GM12878 (cell line): ENCODE measurements around the gene CDK3. TPM values are rescaled to one million over a fixed set of nuclear protein-coding genes. Genes with fewer than 3 reads are reported as not detected.

ENCODE experiments used
- ATAC-seq: fragments of 200-7000 bp; cut with Tn5 transposase; 3 replicates; pipeline ENCODE4 v1.9.1; 2020; ENCODE audit warnings: mild to moderate bottlenecking, moderate library complexity
- BruUV-seq: library from RNA; stranded (reverse); fragments of 400-500 nt; replicated peaks from 2 replicates; lab custom pipeline; 2021; lab: Mats Ljungman, UMichigan
- CTCF ChIA-PET: fragments of 300-600 bp; sonication (Branson Sonifier 250); formaldehyde crosslinking; extraction: SDS; loops from one replicate; lab custom pipeline; 2021; ENCODE audit warnings: inconsistent platforms; lab: Yijun Ruan, JAX
- POLR2A ChIA-PET: fragments of 350-600 bp; formaldehyde crosslinking; extraction: SDS; loops from one replicate; lab custom pipeline; 2021; ENCODE audit warnings: inconsistent platforms; lab: Charles Lee
- RAD21 ChIA-PET: fragments of 300-600 bp; sonication (Branson Sonifier 250); formaldehyde crosslinking; loops from one replicate; lab custom pipeline; 2023; ENCODE audit warnings: antibody characterized with exemption; ENCODE audit not compliant: unreplicated experiment; lab: Charles Lee
- SMC1A ChIA-PET: fragments of 300-600 bp; sonication (Branson Sonifier 250); formaldehyde crosslinking; loops from one replicate; lab custom pipeline; 2023; ENCODE audit not compliant: unreplicated experiment, uncharacterized antibody; lab: Charles Lee
- DNase-seq: peaks from one replicate; pipeline ENCODE4 v3.0.0-alpha.2; 2011; ENCODE audit warnings: low read depth, low spot score
- FAIRE-seq: peaks from 3 replicates; lab custom pipeline; 2011; peaks lifted over from hg19 to GRCh38; lab: Jason Lieb, UNC
- H2AFZ ChIP-seq: 2 replicates; pipeline ENCODE4 v1.6.0; 2011; ENCODE audit warnings: low read depth, low read length, control low read depth; ENCODE audit not compliant: control insufficient read depth
- H3K27ac ChIP-seq: 2 replicates; pipeline ENCODE4 v1.5.1; 2011; ENCODE audit warnings: control low read depth; ENCODE audit not compliant: control insufficient read depth, insufficient read depth
- H3K27me3 ChIP-seq, 2 experiments: replicated peaks in 1 of 2; 2 replicates each; pipeline versions ENCODE4 v1.6.0 to v1.6.1; 2011; ENCODE audit warnings: low read length in 1 of 2; ENCODE audit not compliant: control insufficient read depth in 2 of 2, insufficient read depth in 2 of 2
- H3K36me3 ChIP-seq, 2 experiments: 2 replicates each; pipeline ENCODE4 v1.5.1; 2011; ENCODE audit warnings: low read length in 1 of 2; ENCODE audit not compliant: control insufficient read depth in 2 of 2, insufficient read depth in 2 of 2
- H3K4me1 ChIP-seq: 2 replicates; pipeline ENCODE4 v1.6.1; 2011; ENCODE audit warnings: mild to moderate bottlenecking, low read length, moderate library complexity, mixed read lengths; ENCODE audit not compliant: control insufficient read depth, insufficient read depth
- H3K4me2 ChIP-seq: 2 replicates; pipeline ENCODE4 v1.6.0; 2011; ENCODE audit warnings: control low read depth; ENCODE audit not compliant: control insufficient read depth, insufficient read depth
- H3K4me3 ChIP-seq: fragments of 200-600 bp; sonication (generic); 2 replicates; pipeline ENCODE4 v1.5.1; 2016
- H3K79me2 ChIP-seq: 2 replicates; pipeline ENCODE4 v1.6.0; 2011; ENCODE audit warnings: low read length; ENCODE audit not compliant: control insufficient read depth, insufficient read depth
- H3K9ac ChIP-seq: 2 replicates; pipeline ENCODE4 v1.8.0; 2011; ENCODE audit warnings: low read length, control low read depth, mixed read lengths; ENCODE audit not compliant: control insufficient read depth, insufficient read depth
- H3K9me3 ChIP-seq: replicated peaks from 3 replicates; pipeline ENCODE4 v1.5.1; 2011; ENCODE audit warnings: mild to moderate bottlenecking, low read length; ENCODE audit not compliant: control insufficient read depth, insufficient read depth
- H4K20me1 ChIP-seq: 2 replicates; pipeline ENCODE4 v1.6.0; 2011; ENCODE audit not compliant: control insufficient read depth, insufficient read depth
- WGBS: methylation state at CpG from one replicate; pipeline ENCODE4 v1.1.6; 2016; ENCODE audit warnings: low lambda C conversion rate; ENCODE audit not compliant: insufficient replicate concordance, insufficient coverage; ENCODE audit errors: missing lambda C conversion rate; 5-methylcytosine and 5-hydroxymethylcytosine counted together
- in situ Hi-C: fragments of 300-500 bp; cut with MboI; formaldehyde crosslinking; loops from 9 replicates; pipeline ENCODE4 v1.14.3; 2018; ENCODE audit warnings: mixed read lengths
- intact Hi-C: fragments of 100-400 bp; cut with micrococcal nuclease; formaldehyde crosslinking; loops from one replicate; pipeline ENCODE4 v1.14.2; 2022; ENCODE audit not compliant: unreplicated experiment
- polyA plus RNA-seq, 11 experiments: library from polyadenylated mRNA; depleted of rRNA in 4 of 11; unstranded in 6 of 11; stranded (reverse) in 5 of 11; fragments of >200 nt; fragmentation: Nextera tagmentation in 4 of 11; fragmentation: Illumina TruSeq in 1 of 11; extraction: Ambion mirVana in 4 of 11; extraction: Trizol in 1 of 11; gene quantifications; 1 replicate in 1 of 11; 2 replicates in 10 of 11; pipeline versions ENCODE4 v1.2.1 to v1.2.3, GENCODE V29; 2011 to 2016; ENCODE audit warnings: inconsistent platforms in 2 of 11, missing spikeins in 2 of 11, low read depth in 1 of 11
- total RNA-seq, 4 experiments: library from RNA; depleted of rRNA in 3 of 4; stranded (reverse); fragments of >200 nt in 3 of 4; fragmentation: Illumina TruSeq in 1 of 4; extraction: Trizol in 1 of 4; gene quantifications; 2 replicates each; pipeline versions ENCODE4 v1.2.1 to v1.2.3, GENCODE V29; 2013 to 2021
- TF ChIP-seq, protein P1 (sequence below), 3 experiments: IDR thresholded peaks in 2 of 3; conservative IDR thresholded peaks in 1 of 3; 2 replicates each; pipeline ENCODE4 v1.5.1; 2011; ENCODE audit warnings: low read depth in 3 of 3, low read length in 3 of 3, mild to moderate bottlenecking in 3 of 3, control low read depth in 2 of 3, moderate library complexity in 2 of 3, inconsistent platforms in 1 of 3, mixed read lengths in 1 of 3; ENCODE audit not compliant: control insufficient read depth in 2 of 3, insufficient read depth in 1 of 3; ENCODE audit errors: extremely low read depth in 1 of 3
- TF ChIP-seq, protein P2 (sequence below): fragments of 450-650 bp; formaldehyde crosslinking; IDR thresholded peaks from 2 replicates; pipeline ENCODE4 v1.4.0; 2022; ENCODE audit warnings: mild to moderate bottlenecking, moderate library complexity

The CDK3 gene
- total and polyA plus RNA-seq, 10 of the 15 experiments (the other 5 are each of a cell fraction or from before 2014, with no cell fraction given) = 1.1 to 7.1 (median 4.2) TPM

DNA sequence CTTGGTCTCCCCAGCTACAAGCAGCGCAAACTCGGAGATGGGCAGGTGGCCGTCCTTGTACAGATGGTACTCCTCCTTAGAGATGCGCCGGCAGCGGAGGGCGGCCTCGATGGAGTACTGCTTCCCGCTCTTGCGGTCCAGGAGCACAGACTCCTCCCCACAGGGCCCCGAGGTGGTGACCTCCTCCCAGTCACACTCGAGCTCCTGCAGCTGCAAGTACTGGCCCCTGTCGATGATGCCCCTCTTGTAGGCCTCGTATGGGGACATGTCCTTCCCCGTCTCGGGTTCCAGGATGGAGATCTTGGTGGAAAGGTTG lies 7.2 kb downstream of the CDK3 start:
- no peaks in the 10 kb centered on the region for H3K27me3 ChIP-seq
- SMC1A ChIA-PET = interaction anchor here (10.8 kb wide), 1 partner anchor 102 kb away, joined by 61 read pairs; the partner anchor contains the start of gene MRPL38
- no peak overlapping the region for H2AFZ ChIP-seq
- 71% methylated on average over 15 of the region's 16 CpGs for WGBS
- CTCF ChIA-PET = interaction anchor here (1.3 to 12.8 kb wide), 4 partner anchors 9 to 132 kb away, joined by 3 to 128 read pairs (median 4); partner anchors contain the start of gene MRPL38
- H3K4me1 ChIP-seq = no peaks in the 10 kb centered on the region
- H4K20me1 ChIP-seq = no peaks in the 10 kb centered on the region
- POLR2A ChIA-PET = interaction anchor here (0.5 kb wide), 1 partner anchor 334 kb away, joined by 4 read pairs; no protein-coding TSS in a partner anchor
- H3K79me2 ChIP-seq = no peaks in the 10 kb centered on the region
- DNase-seq (no peak), ATAC-seq (no peak), FAIRE-seq (no peak)
- in situ Hi-C loops (loop anchor here (5.0 kb wide), 1 partner anchor 101 kb away; no protein-coding TSS in a partner anchor), intact Hi-C loops (no loop called here)
- no peaks in the 10 kb centered on the region for H3K36me3 ChIP-seq
- H3K9ac ChIP-seq = no peak overlapping the region
- RAD21 ChIA-PET = interaction anchor here (0.8 to 2.2 kb wide), 3 partner anchors 10 to 102 kb away, joined by 3 to 6 read pairs (median 5); no protein-coding TSS in a partner anchor
- H3K4me2 ChIP-seq = no peak overlapping the region
- BruUV-seq = no TSS peak
- no peak overlapping the region for H3K4me3 ChIP-seq
- TF ChIP-seq, protein P1, sequence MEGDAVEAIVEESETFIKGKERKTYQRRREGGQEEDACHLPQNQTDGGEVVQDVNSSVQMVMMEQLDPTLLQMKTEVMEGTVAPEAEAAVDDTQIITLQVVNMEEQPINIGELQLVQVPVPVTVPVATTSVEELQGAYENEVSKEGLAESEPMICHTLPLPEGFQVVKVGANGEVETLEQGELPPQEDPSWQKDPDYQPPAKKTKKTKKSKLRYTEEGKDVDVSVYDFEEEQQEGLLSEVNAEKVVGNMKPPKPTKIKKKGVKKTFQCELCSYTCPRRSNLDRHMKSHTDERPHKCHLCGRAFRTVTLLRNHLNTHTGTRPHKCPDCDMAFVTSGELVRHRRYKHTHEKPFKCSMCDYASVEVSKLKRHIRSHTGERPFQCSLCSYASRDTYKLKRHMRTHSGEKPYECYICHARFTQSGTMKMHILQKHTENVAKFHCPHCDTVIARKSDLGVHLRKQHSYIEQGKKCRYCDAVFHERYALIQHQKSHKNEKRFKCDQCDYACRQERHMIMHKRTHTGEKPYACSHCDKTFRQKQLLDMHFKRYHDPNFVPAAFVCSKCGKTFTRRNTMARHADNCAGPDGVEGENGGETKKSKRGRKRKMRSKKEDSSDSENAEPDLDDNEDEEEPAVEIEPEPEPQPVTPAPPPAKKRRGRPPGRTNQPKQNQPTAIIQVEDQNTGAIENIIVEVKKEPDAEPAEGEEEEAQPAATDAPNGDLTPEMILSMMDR (IDR thresholded peaks at IDR 0.05 in 2 of 3, conservative IDR thresholded peaks at IDR 0.05 in 1 of 3; ENCODE audit: control insufficient read depth in 2 of 3, extremely low read depth in 1 of 3, insufficient read depth in 1 of 3, low read depth in 3 of 3, low read length in 3 of 3) = no peak
- TF ChIP-seq, protein P2, sequence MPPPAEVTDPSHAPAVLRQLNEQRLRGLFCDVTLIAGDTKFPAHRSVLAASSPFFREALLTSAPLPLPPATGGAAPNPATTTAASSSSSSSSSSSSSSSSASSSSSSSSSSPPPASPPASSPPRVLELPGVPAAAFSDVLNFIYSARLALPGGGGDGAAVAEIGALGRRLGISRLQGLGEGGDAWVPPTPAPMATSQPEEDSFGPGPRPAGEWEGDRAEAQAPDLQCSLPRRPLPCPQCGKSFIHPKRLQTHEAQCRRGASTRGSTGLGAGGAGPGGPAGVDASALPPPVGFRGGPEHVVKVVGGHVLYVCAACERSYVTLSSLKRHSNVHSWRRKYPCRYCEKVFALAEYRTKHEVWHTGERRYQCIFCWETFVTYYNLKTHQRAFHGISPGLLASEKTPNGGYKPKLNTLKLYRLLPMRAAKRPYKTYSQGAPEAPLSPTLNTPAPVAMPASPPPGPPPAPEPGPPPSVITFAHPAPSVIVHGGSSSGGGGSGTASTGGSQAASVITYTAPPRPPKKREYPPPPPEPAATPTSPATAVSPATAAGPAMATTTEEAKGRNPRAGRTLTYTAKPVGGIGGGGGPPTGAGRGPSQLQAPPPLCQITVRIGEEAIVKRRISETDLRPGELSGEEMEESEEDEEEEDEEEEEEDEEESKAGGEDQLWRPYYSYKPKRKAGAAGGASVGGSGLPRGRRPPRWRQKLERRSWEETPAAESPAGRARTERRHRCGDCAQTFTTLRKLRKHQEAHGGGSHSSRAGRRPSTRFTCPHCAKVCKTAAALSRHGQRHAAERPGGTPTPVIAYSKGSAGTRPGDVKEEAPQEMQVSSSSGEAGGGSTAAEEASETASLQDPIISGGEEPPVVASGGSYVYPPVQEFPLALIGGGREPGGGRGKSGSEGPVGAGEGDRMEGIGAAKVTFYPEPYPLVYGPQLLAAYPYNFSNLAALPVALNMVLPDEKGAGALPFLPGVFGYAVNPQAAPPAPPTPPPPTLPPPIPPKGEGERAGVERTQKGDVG = no peak
- H3K9me3 ChIP-seq = no peaks in the 10 kb centered on the region
- no peak overlapping the region for H3K27ac ChIP-seq
